WTC11 (cell line): ENCODE measurements around the gene CREB3L1.

Experiments
- AR ChIP-seq: fragments of 250-450 bp; sonication (Bioruptor Pico); IDR thresholded peaks from 2 replicates; pipeline ENCODE4 v1.9.0; 2021; ENCODE audit warnings: mild to moderate bottlenecking
- ATF6 ChIP-seq: sonication (generic); formaldehyde crosslinking; IDR thresholded peaks from 2 replicates; pipeline ENCODE4 v1.8.1; 2023; ENCODE audit warnings: mild to moderate bottlenecking, missing genetic modification reagents
- CTCF ChIP-seq: fragments of 200-600 bp; IDR thresholded peaks from 2 replicates; pipeline ENCODE4 v1.8.0; 2022; ENCODE audit warnings: antibody characterized with exemption
- ESRRA ChIP-seq: sonication (generic); formaldehyde crosslinking; IDR thresholded peaks from 2 replicates; pipeline ENCODE4 v1.8.1; 2022; ENCODE audit warnings: mild to moderate bottlenecking, missing genetic modification reagents, borderline replicate concordance
- FOXK1 ChIP-seq: sonication (generic); formaldehyde crosslinking; IDR thresholded peaks from 2 replicates; pipeline ENCODE4 v1.8.0; 2022; ENCODE audit warnings: mild to moderate bottlenecking, moderate library complexity, missing genetic modification reagents
- HMGXB4 ChIP-seq: sonication (generic); formaldehyde crosslinking; IDR thresholded peaks from 2 replicates; pipeline ENCODE4 v1.8.1; 2023; ENCODE audit warnings: mild to moderate bottlenecking, moderate library complexity, missing genetic modification reagents
- KAT7 ChIP-seq: sonication (generic); formaldehyde crosslinking; IDR thresholded peaks from 2 replicates; pipeline ENCODE4 v1.8.1; 2023; ENCODE audit warnings: missing genetic modification reagents, mild to moderate bottlenecking, borderline replicate concordance
- PREB ChIP-seq: sonication (generic); formaldehyde crosslinking; IDR thresholded peaks from 2 replicates; pipeline ENCODE4 v1.8.1; 2022; ENCODE audit warnings: mild to moderate bottlenecking, missing genetic modification reagents, moderate library complexity, borderline replicate concordance
- ZNF121 ChIP-seq: sonication (generic); formaldehyde crosslinking; IDR thresholded peaks from 2 replicates; pipeline ENCODE4 v1.8.0; 2023; ENCODE audit warnings: missing genetic modification reagents
- ZNF263 ChIP-seq: sonication (generic); formaldehyde crosslinking; IDR thresholded peaks from 2 replicates; pipeline ENCODE4 v1.8.1; 2022; ENCODE audit warnings: low read depth, mild to moderate bottlenecking, moderate library complexity, missing genetic modification reagents

GRCh38 chr11:46247090-46247489 lies 30.4 kb upstream of the CREB3L1 start:
- TF ChIP-seq CTCF (no peak), HMGXB4 (no peak), PREB (CRISPR knock-in tag) (no peak), ESRRA (CRISPR knock-in tag) (no peak), ZNF121 (CRISPR knock-in tag) (no peak), AR (CRISPR knock-in tag) (no peak), KAT7 (no peak), FOXK1 (CRISPR knock-in tag) (no peak), ZNF263 (CRISPR knock-in tag) (no peak), ATF6 (CRISPR knock-in tag) (no peak)
